Stimulated activated CD8-positive, alpha-beta memory T cell treated with anti-CD3 and anti-CD28 coated beads, Interleukin-2, amount 100 ng/mL, for 48 hours (primary cell): Measurements from ENCODE around the gene MAP7D3.

ENCODE experiments used
- DNase-seq, 2 donors: peaks; one replicate each; pipeline ENCODE4 v3.0.0-alpha.2; 2020; ENCODE audit warnings: low read depth in 2 of 2

Gene MAP7D3

GRCh38 chrX:136206916-136207315 is 44.3 kb downstream of the MAP7D3 start:
- DNase-seq, result no peak

- no peak for DNase-seq
These were observed 45.3 kb downstream of the MAP7D3 start for GRCh38 chrX:136205882-136206380.

GRCh38 chrX:136204571-136204970 is 46.6 kb downstream of the MAP7D3 start:
- no peak for DNase-seq

GRCh38 chrX:136203951-136204350 is 47.2 kb downstream of the MAP7D3 start:
- DNase-seq, result no peak

DNA sequence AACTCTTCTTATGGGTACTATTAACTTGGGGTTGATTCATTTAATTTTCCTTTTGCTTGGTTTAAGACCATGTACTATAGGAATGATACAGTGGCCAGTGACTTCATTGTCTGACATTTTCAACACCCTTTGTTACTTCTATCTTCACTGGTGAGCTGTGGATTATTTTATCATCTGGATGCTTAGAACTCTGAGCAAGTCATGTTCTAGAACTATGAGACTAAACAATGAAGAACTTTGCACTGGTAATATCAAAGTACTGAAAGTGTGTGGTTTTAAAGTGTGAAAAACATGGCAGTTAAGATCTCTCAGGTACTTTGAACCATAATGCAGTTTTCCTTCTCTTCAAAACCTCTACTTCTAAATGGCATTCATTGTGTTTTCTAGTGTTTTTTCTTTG is 47.8 kb downstream of the MAP7D3 start:
- no peak for DNase-seq

DNA sequence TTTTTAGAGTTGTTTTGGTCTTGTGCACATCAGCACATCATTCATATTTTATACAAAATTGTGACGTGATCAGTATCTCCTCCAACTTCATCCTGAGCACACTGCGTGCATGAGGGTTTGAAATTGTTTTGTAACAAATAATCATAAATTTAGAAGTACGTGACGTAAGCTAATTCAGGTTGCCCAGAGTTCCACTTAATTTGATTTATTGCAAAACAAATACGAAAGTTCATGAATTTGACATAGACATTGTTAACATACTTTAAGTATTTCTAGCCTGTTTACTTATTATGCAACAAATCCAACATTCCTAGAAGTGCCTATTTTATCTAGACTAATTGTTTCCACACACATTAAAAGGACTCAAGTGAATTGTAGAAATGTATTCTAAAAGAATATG is 48.3 kb downstream of the MAP7D3 start:
- no peak for DNase-seq

DNA sequence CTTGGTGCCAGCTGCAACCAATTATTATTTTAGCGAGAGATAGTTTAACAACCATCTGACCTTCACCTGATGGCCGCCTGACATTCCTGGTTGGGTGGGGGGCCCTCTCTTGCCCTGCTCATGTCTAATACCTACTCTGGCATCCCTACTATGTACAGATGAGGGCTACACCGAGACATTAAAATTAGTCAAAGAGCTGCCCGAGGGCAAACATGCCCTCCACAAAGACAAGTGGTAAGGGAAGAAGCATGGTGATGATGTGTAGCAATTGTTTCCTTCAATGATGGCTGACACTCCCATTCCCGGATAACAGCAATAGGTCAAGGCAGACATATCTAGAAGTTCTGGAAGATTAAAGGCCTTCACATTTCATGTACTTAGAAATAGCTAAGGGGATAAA is 49.6 kb downstream of the MAP7D3 start:
- DNase-seq, result no peak

DNA sequence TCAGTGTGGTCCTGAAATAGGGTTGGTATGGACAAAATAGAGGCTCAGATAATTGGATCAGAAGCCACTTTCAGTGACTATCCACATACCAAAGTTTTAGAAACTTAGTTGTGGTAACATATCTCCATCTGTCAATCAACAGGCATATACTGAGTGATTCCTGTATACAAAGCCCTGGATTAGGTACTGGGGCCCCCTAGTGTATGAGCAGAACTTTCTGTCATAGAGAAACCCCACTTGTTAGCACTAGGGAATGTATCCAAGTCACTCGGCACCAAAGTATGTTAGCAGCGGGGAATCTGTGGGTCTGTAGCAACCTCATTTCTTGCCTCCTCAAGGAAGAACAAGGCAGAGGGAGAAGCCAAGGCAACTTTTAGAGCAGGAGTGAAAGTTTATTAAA is 50.7 kb downstream of the MAP7D3 start:
- DNase-seq, result no peak

DNA sequence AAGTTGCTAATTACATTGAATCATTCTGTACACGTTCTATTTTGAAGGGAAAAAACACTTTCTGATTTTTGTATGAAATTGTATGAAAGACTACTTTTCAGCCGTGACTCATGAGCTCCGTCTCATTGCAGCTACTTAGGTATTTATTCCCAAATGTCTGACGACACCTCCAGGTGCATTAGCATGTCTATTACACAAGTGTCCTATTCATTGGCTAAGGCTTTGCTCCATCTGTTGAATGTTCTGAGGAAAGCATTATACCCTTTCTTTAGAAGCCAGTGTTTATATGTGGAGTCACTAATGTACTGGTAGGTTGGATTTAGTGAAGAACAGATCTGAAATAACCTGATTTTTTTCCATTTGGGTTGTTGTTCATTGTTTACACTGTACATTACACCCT is 51.8 kb downstream of the MAP7D3 start:
- DNase-seq, result no peak

DNA sequence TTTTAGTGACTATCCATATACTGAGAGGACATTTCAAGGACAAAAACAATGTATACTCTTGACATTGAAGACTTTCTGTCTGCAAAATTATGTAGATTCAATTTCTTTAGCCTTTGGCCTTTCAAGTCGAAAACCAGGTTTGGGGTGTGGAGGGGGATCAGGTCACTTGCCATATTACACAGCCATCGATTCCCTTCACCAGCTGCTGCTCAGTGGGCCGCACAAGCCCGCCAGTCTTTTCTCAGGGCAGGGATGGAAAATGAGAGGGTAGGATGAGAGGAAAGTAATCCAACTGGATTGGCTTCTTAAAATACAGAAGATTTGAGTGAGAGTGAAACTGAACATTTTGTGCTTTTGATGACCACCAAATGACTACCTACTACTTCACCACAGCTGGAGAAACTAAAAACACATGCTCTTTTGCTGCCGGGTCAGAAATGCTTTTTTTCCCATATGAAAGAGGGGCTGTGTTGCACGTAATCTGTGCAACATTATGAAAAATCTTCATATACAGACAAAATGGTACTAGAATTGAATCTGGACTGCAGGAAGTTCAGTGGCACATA is 52.4 kb downstream of the MAP7D3 start:
- no peak for DNase-seq

DNA sequence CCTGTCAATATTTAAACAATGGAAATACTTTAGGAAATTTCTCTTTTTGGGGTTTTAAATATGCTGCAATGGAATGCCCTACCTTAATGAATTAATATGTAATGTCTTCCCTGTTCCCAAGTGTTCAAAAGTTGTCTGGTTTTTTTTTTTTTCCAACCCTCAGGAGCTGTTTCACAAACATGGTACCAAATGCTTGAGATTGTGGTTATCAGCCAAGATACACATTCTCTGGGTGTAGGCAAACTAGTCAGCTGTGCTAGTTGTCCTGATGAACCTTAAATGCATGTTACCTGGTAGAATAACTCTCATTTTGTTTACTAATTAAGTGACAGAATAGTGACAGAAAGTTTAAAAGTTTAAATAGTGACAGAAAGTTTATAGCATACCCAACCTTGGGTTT is 53.2 kb downstream of the MAP7D3 start:
- no peak for DNase-seq

DNA sequence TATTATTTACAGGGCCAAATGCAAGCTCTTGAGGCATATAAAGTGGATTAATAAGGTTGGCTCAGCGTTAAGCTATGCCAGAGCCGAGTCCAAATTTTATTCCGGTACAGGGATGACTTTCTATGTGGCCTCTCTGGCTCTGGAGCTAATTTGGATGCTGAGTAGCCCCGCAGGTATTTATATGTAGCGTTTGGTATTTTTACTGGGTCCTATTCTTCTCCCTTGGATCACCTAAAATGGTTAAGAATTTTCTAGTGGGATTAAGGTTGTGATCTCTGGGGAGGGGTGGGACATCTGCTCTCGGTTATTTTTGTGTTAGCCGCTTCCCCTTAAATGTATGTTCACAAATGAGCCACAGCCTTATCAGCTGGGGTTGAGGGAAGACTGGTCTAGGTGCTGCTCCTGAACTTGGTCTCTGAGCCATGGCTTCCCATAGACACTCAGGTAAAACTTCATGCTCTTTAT is 54.5 kb downstream of the MAP7D3 start:
- no peak for DNase-seq

DNA sequence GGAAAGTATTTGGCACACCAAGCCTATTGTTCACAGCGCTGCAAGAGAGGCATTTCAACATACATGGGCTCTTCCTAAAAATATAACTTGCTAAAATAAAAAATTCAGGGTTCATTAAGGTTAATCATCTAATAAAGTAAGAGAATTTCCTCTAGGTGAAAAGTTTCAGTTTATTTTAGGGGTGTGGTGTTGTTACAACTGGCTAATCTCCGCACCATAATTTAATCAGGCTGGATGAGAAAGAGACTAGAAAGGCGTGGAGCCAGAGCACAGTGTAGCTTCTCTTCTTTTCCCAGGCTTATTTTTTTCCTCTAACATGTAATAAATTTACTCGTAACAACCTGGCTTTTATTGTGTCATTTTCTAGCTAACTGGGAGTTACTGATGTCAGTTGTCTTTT is 56.0 kb downstream of the MAP7D3 start:
- no peak for DNase-seq

DNA sequence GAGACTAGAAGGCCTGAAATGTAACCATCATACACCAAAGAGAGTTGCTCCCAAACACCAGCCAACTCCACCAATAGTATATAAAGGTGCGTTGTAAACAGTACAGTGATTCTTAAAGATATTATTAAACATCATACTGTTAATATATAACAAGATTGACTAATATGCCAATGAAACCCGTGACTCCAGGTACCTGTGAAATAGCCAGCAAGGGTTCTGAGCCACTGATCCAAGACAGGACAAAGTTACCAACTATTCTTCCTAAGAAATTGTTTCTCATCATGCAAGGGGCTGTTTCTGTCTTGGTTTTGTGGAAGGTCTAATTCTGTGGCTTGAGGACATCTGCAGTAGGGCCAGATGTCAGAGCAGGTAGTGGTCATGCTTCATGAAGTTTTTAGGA is 56.7 kb downstream of the MAP7D3 start:
- no peak for DNase-seq

DNA sequence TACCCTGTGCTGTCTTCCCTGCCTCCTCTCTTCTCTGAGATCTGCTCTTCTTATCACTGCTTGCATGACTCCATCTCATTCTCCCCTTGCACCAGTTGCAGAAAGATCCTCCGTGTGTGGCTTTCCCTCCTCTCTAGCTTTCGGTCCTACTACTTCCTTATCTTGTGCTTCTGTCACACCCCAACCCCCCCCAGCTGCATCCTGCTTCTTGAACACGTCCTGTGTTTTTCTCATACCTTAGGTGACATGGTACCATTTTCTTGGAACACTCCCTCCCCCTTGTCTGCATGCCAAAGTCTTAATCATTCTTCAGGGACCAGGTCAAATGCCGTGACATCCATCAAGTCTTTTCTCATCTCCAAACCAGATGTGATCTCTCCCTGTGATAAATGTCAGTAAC is 57.4 kb downstream of the MAP7D3 start:
- DNase-seq, result no peak

GRCh38 chrX:136192839-136193414 is 58.3 kb downstream of the MAP7D3 start:
- DNase-seq, result no peak

DNA sequence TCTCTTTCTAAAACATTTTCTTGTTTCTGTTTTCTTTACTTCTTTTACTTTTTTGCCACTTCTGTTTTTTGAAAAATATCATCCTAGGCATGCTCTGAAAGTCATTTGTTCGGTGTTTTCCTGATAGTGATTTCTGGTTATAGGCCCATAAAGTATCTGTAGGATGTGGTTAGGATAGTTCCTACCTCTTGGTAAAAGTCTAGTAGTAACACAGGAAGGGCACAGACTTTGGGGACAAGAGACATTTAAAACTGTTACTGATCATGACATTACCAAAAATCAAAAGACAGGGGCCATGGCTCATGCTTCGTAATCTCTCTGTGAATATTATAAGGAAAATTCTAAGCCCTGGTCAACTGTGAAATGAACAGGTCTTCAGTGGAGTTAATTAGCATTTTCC is 59.1 kb downstream of the MAP7D3 start:
- no peak for DNase-seq

DNA sequence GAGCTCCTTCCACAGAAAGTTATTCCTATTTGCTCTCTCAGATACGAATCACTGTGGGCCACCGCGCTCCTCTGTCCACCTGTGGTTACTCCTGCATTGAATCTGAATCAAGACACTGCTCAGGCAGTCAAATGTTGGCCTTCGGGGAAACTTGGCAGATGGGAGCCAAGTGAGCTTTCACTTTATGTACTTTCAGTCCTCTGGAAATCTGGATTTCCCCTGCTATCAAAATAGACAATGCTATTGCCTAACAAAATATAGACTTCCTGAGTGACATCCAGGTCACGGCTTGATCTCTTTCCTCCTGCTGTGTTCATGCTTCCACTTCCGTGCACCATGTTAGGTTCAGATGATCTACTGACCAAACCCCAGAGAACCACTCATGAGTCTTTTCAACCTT is 60.0 kb downstream of the MAP7D3 start:
- no peak for DNase-seq

- no peak for DNase-seq
These were observed 61.0 kb downstream of the MAP7D3 start for GRCh38 chrX:136190038-136190713.

- no peak for DNase-seq
These were observed 62.0 kb downstream of the MAP7D3 start for GRCh38 chrX:136189222-136189621.

GRCh38 chrX:136186023-136186413 is 65.2 kb downstream of the MAP7D3 start:
- DNase-seq, result no peak

GRCh38 chrX:136185401-136186022 is 65.7 kb downstream of the MAP7D3 start:
- DNase-seq, result no peak

DNA sequence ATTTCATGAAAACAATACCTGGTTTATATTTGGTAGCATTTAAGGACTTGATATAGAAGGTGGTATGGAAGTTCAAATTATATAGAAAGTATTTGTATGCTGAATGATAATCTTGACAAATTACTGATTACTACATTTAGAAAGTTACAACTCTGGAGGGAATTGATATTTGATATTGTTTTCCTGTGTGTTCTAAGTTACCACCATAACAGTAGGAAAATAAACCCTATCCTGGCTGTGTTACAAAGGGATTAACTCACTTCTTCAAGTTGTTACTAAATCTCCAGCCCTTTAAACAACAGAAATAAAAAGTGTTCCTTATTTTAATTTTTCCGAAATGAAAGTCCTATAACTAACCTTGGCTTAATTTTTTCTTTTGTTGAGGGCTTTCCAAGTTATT is 67.3 kb downstream of the MAP7D3 start:
- no peak for DNase-seq
